ENCODE measurements around the gene MRPS12.

DNA sequence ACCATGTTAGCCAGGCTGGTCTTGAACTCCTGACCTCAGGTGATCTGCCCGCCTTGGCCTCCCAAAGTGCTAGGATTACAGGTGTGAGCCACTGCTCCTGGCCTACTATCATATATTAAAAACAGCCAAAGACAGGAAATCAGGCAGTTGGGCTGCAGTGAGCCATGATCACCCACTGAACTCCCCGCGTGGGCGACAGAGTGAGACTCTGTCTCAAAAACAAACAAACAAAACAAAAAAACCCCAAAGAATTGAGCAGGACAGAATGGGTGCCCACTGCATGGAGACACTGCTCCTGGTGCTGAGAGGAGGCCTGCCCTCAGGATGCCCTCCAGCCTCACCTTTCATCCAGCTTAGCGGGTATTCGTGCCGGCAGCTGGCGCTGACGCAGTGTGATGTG, 47.5 kb upstream of the MRPS12 start:
- TF ChIP-seq, protein P1, sequence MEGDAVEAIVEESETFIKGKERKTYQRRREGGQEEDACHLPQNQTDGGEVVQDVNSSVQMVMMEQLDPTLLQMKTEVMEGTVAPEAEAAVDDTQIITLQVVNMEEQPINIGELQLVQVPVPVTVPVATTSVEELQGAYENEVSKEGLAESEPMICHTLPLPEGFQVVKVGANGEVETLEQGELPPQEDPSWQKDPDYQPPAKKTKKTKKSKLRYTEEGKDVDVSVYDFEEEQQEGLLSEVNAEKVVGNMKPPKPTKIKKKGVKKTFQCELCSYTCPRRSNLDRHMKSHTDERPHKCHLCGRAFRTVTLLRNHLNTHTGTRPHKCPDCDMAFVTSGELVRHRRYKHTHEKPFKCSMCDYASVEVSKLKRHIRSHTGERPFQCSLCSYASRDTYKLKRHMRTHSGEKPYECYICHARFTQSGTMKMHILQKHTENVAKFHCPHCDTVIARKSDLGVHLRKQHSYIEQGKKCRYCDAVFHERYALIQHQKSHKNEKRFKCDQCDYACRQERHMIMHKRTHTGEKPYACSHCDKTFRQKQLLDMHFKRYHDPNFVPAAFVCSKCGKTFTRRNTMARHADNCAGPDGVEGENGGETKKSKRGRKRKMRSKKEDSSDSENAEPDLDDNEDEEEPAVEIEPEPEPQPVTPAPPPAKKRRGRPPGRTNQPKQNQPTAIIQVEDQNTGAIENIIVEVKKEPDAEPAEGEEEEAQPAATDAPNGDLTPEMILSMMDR (IDR thresholded peaks at IDR 0.05; ENCODE audit: low read depth, low read length) = no peak
- no peak for TF ChIP-seq EZH2phosphoT487 (IDR thresholded peaks at IDR 0.05; ENCODE audit: low read depth)

Data from OCI-LY3 (cell line).